Gastrocnemius medialis (tissue), 4 donors: ENCODE data around the gene ARMC6. TPM values are rescaled to one million over a fixed set of nuclear protein-coding genes. Genes with fewer than 3 reads are reported as not detected.

Experiments
- ATAC-seq, 2 donors: fragments of 150-250 bp; one replicate each; pipeline ENCODE4 v1.9.1; 2016
- DNase-seq, 2 donors: peaks; one replicate each; pipeline ENCODE4 v3.0.0-alpha.2; 2019
- H3K27ac ChIP-seq, 4 donors: fragments of 200-600 bp; sonication (generic); 1 replicate in 1 of 4; 2 replicates in 3 of 4; pipeline ENCODE4 v1.5.1; 2016 to 2018; ENCODE audit warnings: mild to moderate bottlenecking in 2 of 4, moderate library complexity in 1 of 4
- H3K27me3 ChIP-seq, 3 donors: fragments of 200-600 bp; sonication (generic) in 2 of 3; 1 replicate in 1 of 3; 2 replicates in 2 of 3; pipeline versions ENCODE4 v1.5.1 to v1.6.0; 2016 to 2019; ENCODE audit warnings: mild to moderate bottlenecking in 1 of 3, moderate library complexity in 1 of 3
- H3K36me3 ChIP-seq, 2 donors: fragments of 200-600 bp; sonication (generic) in 1 of 2; one replicate each; pipeline ENCODE4 v1.5.1; 2017 to 2018
- H3K4me1 ChIP-seq, 2 donors: fragments of 200-600 bp; sonication (generic) in 1 of 2; one replicate each; pipeline ENCODE4 v1.5.1; 2016 to 2017; ENCODE audit warnings: mild to moderate bottlenecking in 2 of 2
- H3K4me3 ChIP-seq, 4 donors: fragments of 200-600 bp; sonication (generic) in 3 of 4; 1 replicate in 1 of 4; 2 replicates in 3 of 4; pipeline ENCODE4 v1.5.1; 2016 to 2019; ENCODE audit warnings: mild to moderate bottlenecking in 2 of 4
- H3K9me3 ChIP-seq, 3 donors: fragments of 200-600 bp; sonication (generic) in 2 of 3; 1 replicate in 1 of 3; 2 replicates in 2 of 3; pipeline ENCODE4 v1.5.1; 2016 to 2019
- CTCF ChIP-seq, 5 experiments: fragments of 450-650 bp in 3 of 5; fragments of 200-600 bp in 2 of 5; sonication (generic) in 2 of 5; IDR thresholded peaks in 4 of 5; conservative IDR thresholded peaks in 1 of 5; 1 replicate in 4 of 5; 2 replicates in 1 of 5; pipeline ENCODE4 v1.5.1; 2016 to 2019; ENCODE audit warnings: antibody characterized with exemption in 5 of 5, mild to moderate bottlenecking in 3 of 5, moderate library complexity in 3 of 5
- POLR2A ChIP-seq, 2 donors: fragments of 450-650 bp; IDR thresholded peaks; one replicate each; pipeline ENCODE4 v1.6.1; 2017; ENCODE audit warnings: antibody characterized with exemption in 2 of 2, mild to moderate bottlenecking in 2 of 2, moderate library complexity in 2 of 2
- in situ Hi-C, 4 donors: fragments of 200-750 bp; cut with MboI; loops; one replicate each; pipeline versions ENCODE4 v1.15.0 to v1.8.0; 2017; ENCODE audit warnings: low sequenced_read_pairs in 4 of 4
- intact Hi-C: fragments of 100-400 bp; cut with DNase I; formaldehyde crosslinking; loops from one replicate; pipeline ENCODE4 v1.15.1; 2023; ENCODE audit warnings: low total_unique reads
- total RNA-seq, 4 donors: library from RNA; depleted of rRNA; stranded (reverse); fragments of >200 nt; gene quantifications; one replicate each; pipeline versions ENCODE4 v1.1.0 to v1.2.3, GENCODE V29; 2016

Gene ARMC6
- total RNA-seq, result 10 to 100 TPM; 18.2 to 35.7 (median 25.2) TPM

- TF ChIP-seq CTCF (IDR thresholded peaks at IDR 0.05 in 4 of 5, conservative IDR thresholded peaks at IDR 0.05 in 1 of 5) (peak in 3 of 5 experiments; percentile 19 to 46 (median 39)), POLR2A (IDR thresholded peaks at IDR 0.05) (peak; percentile 80 to 83)
- H3K4me3 ChIP-seq, result peak within 1 kb of the TSS; percentile 69 to 96 (median 73)
- no peaks in the 10 kb centered on the region for H3K9me3 ChIP-seq
- H3K36me3 ChIP-seq, result peaks cover 0 to 21% of the 10 kb centered on the region in 2 donors
- DNase-seq (peak; percentile 62 to 80), ATAC-seq (peak; percentile 88 to 91)
- no peaks in the 10 kb centered on the region for H3K27me3 ChIP-seq
- in situ Hi-C loops, result no loop called here
- intact Hi-C loops, result loop anchor here (1.0 to 10.0 kb wide), 2 partner anchors 114 to 139 kb away; partner anchors contain the start of genes CERS1, COPE and DDX49
- peaks cover 22 to 40% of the 10 kb centered on the region in 2 donors for H3K4me1 ChIP-seq
- peak within 1 kb of the TSS; percentile 89 to 100 (median 94) for H3K27ac ChIP-seq
Measured at GRCh38 chr19:19033426-19034203, at the start of gene ARMC6, which contains the start of gene SUGP2. Gene ARMC6, plus strand, starts transcription at chr19:19033603. Its CDS starts 607 bp downstream, at chr19:19034210. Gene SUGP2, minus strand, starts transcription at chr19:19033517. Its CDS starts 2,446 bp downstream, at chr19:19031071.

GRCh38 chr19:18984251-18984650, 49.2 kb upstream of the ARMC6 start:
- intact Hi-C loops (no loop called here), in situ Hi-C loops (no loop called here)
- peaks cover 0 to 3% (median 0%) of the 10 kb centered on the region in 3 donors for H3K27me3 ChIP-seq
- no peak overlapping the region for H3K4me3 ChIP-seq
- DNase-seq (no peak), ATAC-seq (no peak)
- H3K36me3 ChIP-seq, result no peaks in the 10 kb centered on the region
- no peaks in the 10 kb centered on the region for H3K4me1 ChIP-seq
- H3K27ac ChIP-seq, result no peak overlapping the region
- no peaks in the 10 kb centered on the region for H3K9me3 ChIP-seq
- TF ChIP-seq CTCF (IDR thresholded peaks at IDR 0.05 in 4 of 5, conservative IDR thresholded peaks at IDR 0.05 in 1 of 5) (no peak), POLR2A (IDR thresholded peaks at IDR 0.05) (no peak)

GRCh38 chr19:18985257-18985656, 48.1 kb upstream of the ARMC6 start:
- Histone ChIP-seq H3K4me1 (no peaks in the 10 kb centered on the region), H3K36me3 (no peaks in the 10 kb centered on the region), H3K9me3 (no peaks in the 10 kb centered on the region), H3K27me3 (peaks cover 0 to 3% (median 0%) of the 10 kb centered on the region in 3 donors), H3K4me3 (no peak overlapping the region), H3K27ac (no peak overlapping the region)
- in situ Hi-C loops (no loop called here), intact Hi-C loops (no loop called here)
- TF ChIP-seq POLR2A (IDR thresholded peaks at IDR 0.05) (no peak), CTCF (IDR thresholded peaks at IDR 0.05 in 4 of 5, conservative IDR thresholded peaks at IDR 0.05 in 1 of 5) (no peak)
- ATAC-seq (no peak), DNase-seq (peak in 1 of 2 donors; percentile 18)

GRCh38 chr19:18987456-18987855, 45.9 kb upstream of the ARMC6 start:
- intact Hi-C loops (no loop called here), in situ Hi-C loops (no loop called here)
- TF ChIP-seq POLR2A (IDR thresholded peaks at IDR 0.05) (no peak), CTCF (IDR thresholded peaks at IDR 0.05 in 4 of 5, conservative IDR thresholded peaks at IDR 0.05 in 1 of 5) (no peak)
- DNase-seq, result no peak
- no peak overlapping the region for H3K4me3 ChIP-seq
- no peaks in the 10 kb centered on the region for H3K9me3 ChIP-seq
- peaks cover 0 to 6% of the 10 kb centered on the region in 2 donors for H3K36me3 ChIP-seq
- no peak overlapping the region for H3K27ac ChIP-seq
- ATAC-seq, result no peak
- no peaks in the 10 kb centered on the region for H3K4me1 ChIP-seq
- H3K27me3 ChIP-seq, result peaks cover 0 to 3% (median 0%) of the 10 kb centered on the region in 3 donors
